ENCODE measurements around the gene C9orf153. TPM values are rescaled to one million over a fixed set of nuclear protein-coding genes. Genes with fewer than 3 reads are reported as not detected.

The C9orf153 gene
- total RNA-seq, 1 donor from 2014 or later: 1.1 TPM

GRCh38 chr9:86175223-86175622 is 84.2 kb downstream of the C9orf153 start:
- no peak for DNase-seq (ENCODE audit: extremely low spot score, unreplicated experiment)
- Mint-ChIP-seq H3K4me3 (no peak overlapping the region), H3K27ac (no peak overlapping the region), H3K27me3 (no peaks in the 10 kb centered on the region), H3K36me3 (no peaks in the 10 kb centered on the region), H3K9me3 (no peaks in the 10 kb centered on the region), H3K4me1 (ENCODE audit: unreplicated experiment) (peaks cover 11% of the 10 kb centered on the region)
- TF ChIP-seq CTCF (conservative IDR thresholded peaks at IDR 0.05): no peak

Other genes with a start within 250 kb of the C9orf153 start
- 149 and 178 TPM in 2 replicates for gene GOLM1, start 160.1 kb downstream of the C9orf153 start, total RNA-seq (ENCODE audit: low replicate concordance)
- 33.2 and 36.8 TPM in 2 replicates for gene ISCA1, start 22.9 kb upstream of the C9orf153 start, total RNA-seq (ENCODE audit: low replicate concordance)
- 26.5 and 49.9 TPM in 2 replicates for gene TUT7, start 94.8 kb upstream of the C9orf153 start, total RNA-seq (ENCODE audit: low replicate concordance)